GM21367 (cell line): ENCODE results near the gene C17orf50.
"Not testable (repeated sequence)": the region's sequence is repeated elsewhere in the genome, so short reads cannot be mapped to it uniquely, and the experiment has no call there.

ENCODE experiments used
- ATAC-seq: cut with Tn5 transposase; IDR thresholded peaks from one replicate; pipeline ENCODE4 v1.9.1; 2021; ENCODE audit not compliant: unreplicated experiment

Gene C17orf50

DNA sequence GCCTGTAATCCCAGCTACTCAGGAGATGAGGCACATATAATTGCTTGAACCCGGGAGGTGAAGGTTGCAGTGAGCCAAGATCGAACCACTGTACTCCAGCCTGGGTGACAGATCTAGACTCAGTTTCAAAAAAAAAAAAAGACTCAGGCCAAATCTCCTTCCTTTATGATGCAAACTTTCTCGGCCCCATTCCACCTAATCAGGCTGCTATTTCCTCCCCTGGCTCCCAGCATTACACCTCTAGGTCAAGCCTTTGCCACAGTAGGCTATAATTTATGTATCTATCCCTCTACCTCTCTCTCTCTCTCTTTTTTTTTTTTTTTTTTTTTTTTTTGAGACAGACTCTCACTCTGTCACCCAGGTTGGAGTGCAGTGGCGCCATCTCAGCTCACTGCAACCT, 9.1 kb upstream of the C17orf50 start:
- not testable (repeated sequence) for ATAC-seq

DNA sequence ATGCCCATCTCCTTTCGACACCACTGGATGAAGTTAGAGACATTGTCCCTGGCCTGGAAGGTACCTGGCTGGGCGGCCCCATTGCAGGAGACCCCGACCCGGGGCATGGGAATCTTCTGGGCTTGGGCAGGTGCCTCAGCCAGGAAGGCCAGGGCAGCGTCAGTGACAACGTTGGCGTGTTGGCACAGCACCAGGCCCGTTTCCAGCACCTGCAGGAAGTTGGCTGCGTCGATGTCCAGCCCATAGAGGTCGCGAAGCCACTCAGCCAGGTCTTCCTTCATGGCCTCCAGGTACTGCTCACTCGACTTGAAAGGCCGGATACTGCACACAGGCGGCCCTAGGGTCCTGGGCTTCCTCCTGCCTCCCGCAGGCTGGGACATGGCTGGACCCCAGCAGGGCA, 8.2 kb upstream of the C17orf50 start:
- no peak for ATAC-seq

DNA sequence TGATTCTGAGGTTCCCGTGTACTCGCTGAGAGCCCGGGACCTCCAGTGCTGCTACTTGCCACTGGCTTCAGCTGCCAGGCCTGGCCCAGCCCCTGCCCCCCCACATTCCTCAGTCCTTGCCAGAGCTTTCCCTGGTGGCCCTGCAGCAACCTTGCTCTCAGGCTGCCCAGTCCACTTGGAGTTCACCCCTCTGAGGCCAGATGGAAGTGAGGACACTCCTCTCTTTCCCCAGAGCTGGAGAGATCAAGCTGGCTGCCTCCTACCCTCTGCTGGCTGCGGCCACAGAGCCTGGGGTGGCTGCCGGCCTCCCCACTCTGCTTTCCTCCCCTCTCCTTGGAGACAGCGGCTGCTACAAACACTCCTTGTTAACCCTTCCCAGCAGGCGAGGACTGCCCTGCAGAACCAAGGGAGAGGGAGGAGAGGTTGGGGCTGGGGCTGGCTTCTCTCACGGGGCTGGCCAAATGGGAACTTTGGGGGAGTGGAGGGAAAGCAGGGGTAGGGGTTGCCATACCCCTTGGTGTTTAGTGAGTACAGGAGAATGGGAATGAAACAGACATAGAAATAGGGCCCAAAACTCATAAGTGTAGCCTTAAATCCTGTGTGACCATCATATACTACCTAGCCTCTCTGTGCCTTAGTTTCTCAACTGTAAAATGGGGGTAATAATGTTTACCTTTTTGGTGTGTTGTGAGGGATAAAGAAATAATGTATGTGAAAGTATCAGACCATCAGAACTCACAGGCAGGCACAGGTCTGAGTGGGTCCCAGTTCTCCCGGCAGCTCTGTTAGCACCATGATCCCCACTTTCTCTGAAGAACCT, 7.5 kb upstream of the C17orf50 start, which contains the start of gene GAS2L2:
TSS of gene GAS2L2 (minus strand) at position 295 of the 820 bp plus-strand sequence. CDS start 389 bp downstream, outside the sequence.
- ATAC-seq = no peak

DNA sequence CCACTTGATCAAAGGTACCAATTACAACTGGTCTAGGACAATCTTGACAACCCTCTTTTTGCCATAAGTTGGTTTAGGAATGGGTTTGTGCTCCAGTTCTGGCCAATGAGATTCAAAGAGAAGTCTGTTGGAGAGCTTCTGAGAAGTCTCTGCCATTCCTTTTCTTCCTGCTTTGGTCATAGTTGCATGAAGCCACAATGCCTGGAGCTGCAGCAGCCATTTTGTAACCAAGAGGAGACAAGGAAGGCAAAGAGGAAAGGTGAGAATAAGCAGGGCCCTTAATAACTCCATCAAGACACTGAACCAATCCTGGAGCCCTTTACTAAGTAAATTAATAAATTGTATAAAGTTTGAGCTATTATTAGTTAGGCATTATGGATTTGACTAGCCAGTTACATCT, 3.4 kb upstream of the C17orf50 start:
- no peak for ATAC-seq

DNA sequence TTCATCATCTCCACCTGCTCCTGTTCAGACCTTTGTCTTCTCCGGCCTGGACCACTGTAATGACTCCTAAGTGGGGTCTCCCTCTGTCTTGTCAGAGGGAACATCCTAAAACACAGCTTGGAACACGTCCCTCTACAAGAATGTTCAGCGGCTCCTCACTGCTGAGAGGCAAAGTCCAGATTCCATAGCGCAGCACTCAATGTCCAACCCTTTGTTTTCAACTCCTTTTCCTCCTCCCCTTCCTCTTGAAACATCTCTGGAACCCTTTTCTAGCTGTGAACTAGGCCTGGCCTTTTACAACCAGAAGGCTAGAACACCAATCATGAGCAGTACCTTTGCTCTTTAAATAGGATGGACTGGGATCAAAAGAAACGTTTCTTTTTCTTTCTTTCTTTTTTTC, 914 bp downstream of the C17orf50 start:
- no peak for ATAC-seq

DNA sequence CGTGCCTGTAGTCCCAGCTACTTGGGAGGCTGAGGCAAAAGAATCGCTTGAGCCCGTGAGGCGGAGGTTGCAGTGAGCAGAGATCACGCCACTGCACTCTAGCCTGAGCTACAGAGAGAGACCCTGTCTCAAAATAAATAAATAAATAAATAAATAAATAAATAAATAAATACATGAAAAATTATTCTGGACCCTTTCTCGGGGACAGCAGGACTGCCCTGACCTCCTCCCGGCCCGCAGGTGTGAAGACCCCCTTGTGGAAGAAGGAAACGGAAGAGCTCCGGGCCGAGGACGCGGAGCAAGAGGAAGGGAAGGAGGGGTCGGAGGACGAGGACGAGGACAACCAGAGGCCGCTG, 3.1 kb downstream of the C17orf50 start:
- no peak for ATAC-seq

DNA sequence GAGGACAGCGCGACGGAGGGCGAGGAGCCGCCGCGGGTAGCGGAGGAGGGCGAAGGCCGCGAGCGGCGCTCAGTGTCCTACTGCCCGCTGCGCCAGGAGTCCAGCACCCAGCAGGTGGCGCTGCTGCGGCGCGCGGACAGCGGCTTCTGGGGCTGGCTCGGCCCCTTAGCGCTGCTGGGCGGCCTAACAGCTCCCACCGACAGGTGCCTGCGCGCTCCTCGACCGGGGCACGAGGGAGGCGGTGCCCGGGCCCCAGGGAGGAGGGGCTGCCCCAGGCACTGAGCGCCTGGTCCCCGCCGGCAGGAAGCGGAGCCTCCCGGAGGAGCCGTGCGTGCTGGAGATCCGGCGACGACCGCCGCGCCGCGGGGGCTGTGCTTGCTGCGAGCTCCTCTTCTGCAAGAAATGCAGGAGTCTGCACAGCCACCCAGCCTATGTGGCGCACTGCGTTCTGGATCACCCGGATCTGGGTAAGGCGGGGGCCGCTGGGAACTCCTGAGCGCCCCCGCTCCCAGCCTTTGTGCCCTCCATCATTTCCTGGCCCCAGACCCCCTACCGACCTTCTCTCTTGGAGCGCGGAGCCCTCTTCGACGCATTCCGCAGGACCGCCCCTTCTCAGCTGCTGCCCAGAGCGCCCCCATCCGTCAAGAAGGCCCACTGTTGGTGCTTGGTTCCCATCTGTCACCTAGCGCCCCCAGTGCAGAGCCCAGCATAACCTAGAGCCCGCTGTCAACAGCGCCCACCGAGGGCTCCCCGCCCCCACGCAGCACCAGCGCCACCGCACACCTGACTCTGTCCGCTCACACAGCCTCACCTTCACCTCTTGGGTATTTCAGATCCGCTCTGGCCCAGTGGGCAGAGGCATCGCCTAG, 3.7 kb downstream of the C17orf50 start:
- peak; percentile 72 for ATAC-seq

DNA sequence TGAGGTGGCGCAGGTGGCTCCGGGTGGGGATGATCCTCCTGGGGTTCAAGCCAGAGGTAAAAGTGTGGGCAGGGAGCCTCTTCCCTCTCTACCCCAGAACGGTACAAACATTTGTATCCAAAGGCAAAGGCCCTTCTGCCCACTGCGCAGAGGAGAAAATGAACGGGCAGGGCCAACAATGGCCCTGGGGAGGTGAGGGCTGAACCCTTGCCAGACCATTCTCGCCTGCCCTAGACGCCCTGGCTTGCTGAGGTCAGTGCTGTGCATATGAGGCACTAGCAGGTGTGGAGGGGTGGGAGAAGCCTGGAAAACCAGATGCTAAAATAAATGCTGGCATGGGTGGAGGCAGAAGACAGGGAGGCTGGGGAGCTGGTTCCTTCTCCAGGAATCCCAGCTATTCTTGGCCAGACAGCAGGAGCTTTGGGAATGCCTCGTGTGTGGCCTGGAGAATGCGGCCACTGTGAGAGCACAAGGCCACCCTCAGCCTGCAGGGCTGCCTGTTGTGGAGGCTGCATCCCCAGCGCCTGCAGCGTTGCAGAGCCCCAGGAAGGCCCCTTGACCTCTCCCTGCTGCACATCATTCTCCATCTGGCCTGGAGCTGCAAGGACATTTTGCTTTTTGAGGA, 4.5 kb downstream of the C17orf50 start:
- ATAC-seq = no peak

DNA sequence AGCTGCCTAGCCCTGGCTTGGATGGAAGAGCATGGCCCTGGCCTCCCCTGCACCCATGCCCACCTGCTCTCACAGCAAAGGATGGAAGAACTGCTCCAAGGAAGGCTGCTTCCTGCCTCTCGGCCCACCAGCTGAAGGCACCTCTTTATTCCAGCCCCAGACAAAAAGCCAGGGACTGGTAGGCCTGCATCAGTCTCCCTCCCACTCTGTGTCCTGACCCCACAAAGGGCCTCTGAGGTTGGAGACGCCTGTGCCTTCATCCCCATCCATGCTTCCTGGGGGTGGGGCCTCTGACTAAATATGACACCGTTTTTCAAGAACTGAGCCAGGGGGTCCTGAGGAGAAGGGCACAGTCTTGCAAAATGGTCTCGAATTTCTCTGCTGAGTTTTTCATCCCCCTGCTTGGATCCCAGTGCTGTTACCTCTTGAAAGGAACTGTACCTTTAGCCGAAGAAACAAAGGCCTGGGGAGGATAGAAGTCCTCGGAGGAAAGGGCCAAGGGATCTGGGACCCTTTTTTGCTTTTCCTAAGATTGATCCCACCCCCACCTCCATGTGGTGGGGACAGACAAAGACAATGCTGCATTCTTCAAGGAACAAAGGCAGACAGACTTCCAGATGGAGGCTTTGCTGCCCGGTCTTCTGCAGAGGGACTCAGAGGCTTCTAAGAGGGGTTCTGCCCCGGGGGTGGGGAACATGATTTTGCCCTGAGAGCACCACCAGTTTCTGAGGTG, 5.2 kb downstream of the C17orf50 start:
- ATAC-seq = no peak

DNA sequence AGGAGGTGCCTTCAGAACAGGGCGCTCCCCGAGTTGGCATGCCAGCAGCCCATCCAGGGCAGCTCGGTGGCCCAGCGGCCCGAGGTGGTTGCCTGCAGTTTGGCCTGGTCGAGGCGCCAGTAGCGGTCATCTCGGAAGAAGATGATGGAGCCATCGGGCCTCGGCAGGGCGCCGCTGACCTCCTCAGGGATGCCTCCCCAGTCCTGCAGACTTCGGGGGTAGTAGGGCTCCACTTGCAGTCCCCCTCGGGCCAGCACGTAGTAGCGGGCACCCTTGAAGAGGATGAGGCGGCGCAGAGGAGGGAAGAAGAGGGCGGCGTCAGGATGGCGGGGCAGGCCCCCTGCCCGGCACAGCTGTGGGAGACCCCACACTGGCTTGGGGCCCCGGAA, 5.8 kb downstream of the C17orf50 start:
- ATAC-seq = no peak

DNA sequence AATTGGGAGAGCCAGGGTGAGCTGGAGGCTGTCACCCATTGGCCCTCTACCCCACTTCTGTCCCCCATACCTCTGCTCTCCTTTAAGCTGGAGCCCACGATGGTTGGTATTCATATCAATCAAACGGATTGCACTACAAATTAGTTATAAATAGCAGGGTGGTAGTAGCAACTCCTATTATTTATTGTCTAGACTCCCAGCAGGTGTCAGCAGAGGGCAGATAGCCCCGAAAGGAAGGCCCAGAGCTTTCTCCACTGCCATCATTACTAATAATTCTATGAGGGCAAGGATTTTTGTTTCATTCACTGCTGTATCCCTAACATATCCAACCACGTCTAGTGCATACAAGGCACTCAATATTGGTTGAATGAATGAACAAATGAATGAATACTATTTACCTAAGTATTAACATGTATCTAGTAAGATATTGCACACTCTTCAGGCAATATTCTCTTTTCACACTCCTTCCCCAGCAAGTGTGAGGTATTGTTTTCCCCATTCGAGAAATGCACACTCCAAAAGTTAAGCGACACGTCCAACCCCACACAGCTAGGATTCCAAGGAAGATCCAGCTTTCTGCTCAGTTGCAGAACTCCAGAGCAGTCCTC, 6.3 kb downstream of the C17orf50 start:
- ATAC-seq = no peak

DNA sequence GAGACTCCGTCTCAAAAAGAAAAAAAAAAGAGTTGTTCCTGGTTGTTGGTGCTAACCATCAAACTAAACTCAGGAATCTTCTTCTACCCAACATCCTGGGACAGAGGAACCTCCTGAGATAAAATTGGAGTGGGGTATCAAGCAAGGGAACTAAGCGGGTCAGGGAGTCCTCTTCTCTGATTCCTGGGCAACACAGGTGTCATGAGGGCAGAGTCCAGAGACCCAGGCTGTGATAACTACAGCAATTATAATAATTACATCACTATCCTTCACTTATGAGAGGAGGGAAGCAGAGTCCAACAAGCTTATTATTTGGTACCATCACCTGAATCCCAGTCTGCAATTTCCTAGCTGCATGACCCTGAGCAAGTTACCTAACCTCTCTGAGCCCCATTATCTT, 8.1 kb downstream of the C17orf50 start:
- no peak for ATAC-seq

DNA sequence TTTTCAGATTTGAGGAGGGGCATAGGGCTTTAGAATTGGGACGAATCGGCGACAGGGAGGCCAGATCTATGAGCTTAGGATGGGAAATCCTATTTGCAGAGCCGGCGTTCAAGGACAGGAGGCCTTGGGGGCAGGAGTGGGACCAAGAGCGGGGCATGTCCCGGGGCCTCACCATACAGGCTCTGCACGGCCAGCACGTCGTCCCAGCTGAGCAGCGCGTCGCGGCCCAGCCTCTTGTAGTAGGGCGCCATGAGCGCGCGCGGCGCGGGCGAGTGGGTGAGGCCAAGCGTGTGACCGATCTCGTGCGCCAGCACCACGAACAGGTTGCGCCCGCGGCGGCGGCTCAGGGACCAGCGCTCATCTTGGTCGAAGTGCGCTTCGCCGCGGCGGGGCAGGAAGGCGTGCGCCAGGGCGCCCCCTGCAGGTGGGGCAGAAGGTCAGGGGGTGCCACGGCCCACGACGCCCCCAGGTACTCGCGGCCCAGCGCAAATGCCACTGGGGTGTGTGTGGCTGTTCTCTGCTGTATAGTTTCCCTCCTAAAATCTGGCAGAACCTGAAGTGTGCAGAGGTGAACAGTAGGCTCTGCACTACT, 9.3 kb downstream of the C17orf50 start:
- no peak for ATAC-seq

DNA sequence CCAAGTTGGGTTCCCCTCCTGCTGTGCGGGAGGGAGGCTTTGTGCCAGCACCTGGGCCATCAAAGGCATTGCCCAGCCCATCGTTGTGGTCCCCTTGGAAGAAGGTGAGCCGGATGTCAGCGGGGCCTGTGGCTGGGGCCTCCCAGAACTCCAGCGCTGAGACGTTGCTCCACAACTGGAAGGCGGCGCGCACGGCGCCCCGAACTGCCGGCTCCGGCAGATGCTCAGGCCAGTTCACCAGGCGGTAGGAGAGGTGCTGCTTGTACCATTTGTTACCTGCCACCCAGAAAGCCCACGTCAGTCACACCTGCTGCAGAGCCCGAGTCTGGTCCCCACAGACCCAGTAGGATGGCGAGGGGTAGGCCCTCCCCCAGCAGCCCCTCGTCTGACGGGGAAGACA, 12.4 kb downstream of the C17orf50 start:
- ATAC-seq = no peak

DNA sequence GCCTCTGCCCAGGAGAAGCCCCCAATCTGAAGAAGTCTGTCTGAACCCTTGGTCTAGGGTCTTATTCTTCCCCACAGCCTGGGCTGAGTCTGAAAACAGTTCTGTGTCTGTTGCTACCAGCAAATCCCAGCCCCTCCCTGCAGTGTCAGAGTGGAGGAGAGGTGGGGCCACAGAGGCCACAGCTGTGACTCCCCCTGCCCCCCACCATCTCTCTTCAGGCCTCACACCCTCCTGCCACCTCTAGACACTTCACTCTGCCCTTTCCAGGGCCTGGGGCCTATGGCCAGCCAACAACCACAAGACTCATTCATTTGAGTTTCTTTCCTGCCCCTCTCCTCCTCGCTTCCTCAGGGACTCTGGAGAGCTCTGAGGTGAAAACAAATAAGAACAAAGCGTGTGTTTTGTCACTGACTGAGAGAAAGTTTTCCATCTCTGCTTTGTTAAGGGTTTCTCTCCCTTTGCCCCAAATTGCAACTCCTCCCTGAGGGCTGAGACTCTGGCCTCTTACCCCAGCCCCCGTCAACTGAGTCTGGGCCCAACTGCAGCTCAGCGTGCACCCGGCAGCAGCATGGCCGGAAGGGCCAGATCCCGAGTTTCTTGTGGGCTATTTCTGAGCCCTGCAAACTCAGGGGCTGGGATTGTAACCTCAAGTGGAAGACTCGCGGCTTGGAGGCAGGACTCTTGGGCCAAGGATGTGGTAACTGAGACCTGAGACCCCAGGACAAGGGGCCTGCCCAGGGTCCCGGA, 13.2 kb downstream of the C17orf50 start:
- ATAC-seq = no peak

DNA sequence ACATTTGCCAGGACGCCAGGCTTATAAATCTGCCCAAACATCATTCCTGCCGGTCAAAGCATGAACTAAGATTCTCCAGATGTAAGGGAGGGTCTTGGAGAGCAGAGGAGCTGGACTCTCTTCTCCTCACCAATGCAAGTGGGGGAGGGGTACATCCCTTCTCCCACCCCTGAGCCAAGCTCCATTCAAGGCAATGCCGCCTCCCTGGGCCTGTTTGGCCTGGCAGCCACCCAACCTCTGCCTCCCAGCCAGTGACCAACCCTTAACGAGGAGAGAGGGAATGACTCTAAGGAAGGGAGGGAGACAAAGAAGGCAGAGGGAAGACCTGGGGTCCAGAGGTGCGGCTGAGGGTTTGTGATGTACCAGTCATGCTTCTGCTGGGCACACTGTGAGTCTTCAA, 13.8 kb downstream of the C17orf50 start:
- ATAC-seq = no peak

DNA sequence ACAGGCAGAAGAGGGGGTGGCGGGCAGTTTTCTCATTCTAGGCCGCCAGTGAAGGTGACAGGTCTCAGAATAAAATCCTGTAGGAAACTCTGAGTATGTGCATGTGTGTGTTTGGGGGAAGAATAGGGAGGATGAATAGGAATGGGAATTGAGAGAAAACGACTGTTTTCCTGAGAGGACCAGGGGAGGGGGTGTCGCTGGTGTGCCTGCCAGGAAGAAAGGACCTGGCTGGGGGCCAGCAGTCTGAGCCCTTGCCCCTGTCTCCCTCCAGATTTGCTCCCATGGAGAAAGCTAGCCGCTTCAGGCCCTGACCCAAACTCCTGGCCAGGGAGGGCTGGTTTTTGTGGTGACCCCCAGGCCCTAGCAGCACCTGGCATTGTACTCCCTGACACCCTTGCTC, 14.4 kb downstream of the C17orf50 start:
- ATAC-seq = no peak

DNA sequence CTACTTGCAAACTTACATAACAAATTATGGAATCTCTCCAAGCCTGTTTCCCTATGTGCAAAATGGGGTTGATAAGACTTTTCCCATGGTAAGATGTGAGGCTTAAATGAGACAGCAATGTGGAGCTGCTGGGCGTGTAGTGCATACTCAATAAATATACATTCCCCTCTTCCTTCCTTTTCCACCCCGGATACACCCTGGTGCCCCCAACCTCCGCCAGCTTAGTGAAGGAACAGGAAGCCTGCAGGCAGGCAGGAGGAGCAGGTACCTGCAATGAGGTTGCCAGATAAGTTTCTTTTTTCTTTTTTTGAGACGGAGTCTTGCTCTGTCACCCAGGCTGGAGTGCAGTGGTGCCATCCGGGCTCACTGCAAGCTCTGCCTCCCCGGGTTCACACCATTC, 14.9 kb downstream of the C17orf50 start:
- no peak for ATAC-seq

DNA sequence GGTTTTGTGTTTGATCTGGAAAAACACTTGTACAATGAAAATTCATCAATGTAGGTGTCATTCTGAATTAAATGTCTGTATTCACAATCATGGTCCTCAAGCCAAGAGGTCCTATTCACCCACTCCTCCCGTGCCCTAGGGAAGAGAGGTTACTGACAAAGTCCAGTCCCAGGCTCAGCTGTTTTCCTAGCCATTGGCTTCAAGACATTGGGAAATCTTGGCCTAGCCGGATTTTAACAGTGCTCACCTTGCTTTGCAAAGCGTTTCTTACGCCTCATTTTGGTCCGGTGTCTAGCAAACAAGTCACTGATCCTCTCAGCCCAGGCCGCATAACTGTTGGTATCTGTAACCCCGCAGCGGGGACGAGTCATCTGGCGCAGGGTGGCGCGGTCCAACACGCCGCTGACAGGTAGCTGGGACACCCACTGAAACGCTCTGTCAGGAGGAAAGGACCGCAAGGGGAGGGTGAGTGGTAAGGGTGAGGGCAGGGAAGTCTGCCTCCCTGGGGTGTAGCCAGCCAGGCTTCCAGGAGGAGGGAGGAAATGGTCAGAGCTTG, 18.0 kb downstream of the C17orf50 start:
- no peak for ATAC-seq
